Measurements from ENCODE around the gene PTGS1. TPM values are rescaled to one million over a fixed set of nuclear protein-coding genes. Genes with fewer than 3 reads are reported as not detected.

Gene PTGS1
- total RNA-seq, 1 donor from 2014 or later = 0.23 TPM

DNA sequence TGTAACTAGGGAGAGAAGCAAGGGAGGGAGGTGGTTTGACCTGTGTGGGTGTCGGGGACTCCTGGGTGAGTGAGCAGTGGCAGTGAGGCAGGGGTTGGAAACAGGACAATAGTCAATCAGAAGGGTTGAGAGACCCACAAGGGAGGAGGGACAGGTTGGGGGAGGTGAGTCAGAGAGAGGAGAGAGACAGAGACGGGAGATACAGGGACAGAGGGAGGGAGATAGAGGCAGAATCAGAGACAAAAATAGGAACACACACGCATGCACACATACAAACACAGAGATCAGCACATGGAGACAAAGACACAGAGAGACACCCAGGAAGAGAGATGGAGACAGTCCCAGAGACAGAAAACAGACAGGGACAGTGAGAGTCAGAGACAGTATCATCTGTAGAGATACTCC lies 39.3 kb upstream of the PTGS1 start:
- Mint-ChIP-seq H3K4me3 (ENCODE audit: unreplicated experiment) (no peak overlapping the region), H3K9me3 (ENCODE audit: unreplicated experiment) (no peaks in the 10 kb centered on the region), H3K4me1 (ENCODE audit: low read depth, unreplicated experiment) (peaks cover 6% of the 10 kb centered on the region), H3K27me3 (ENCODE audit: low read depth, unreplicated experiment) (peaks cover 15% of the 10 kb centered on the region), H3K27ac (ENCODE audit: unreplicated experiment) (peak overlapping the region; percentile 41), H3K36me3 (ENCODE audit: low read depth, unreplicated experiment) (peaks cover 8% of the 10 kb centered on the region)
- Histone ChIP-seq H3K9me3 (ENCODE audit: insufficient read depth, low read depth, low read length) (no peaks in the 10 kb centered on the region), H3K27me3 (ENCODE audit: insufficient read depth, low read length) (peaks cover 4% of the 10 kb centered on the region), H3K79me2 (ENCODE audit: insufficient read depth, low read length) (no peaks in the 10 kb centered on the region), H3K4me3 (ENCODE audit: insufficient read depth, low read depth, low read length) (no peak overlapping the region), H3K4me2 (ENCODE audit: low read length) (peak overlapping the region; percentile 14), H4K20me1 (ENCODE audit: insufficient read depth, low read length) (no peaks in the 10 kb centered on the region), H2AFZ (ENCODE audit: low read depth, low read length) (no peak overlapping the region), H3K27ac (ENCODE audit: low read depth, low read length) (no peak overlapping the region), H3K4me1 (ENCODE audit: insufficient read depth, low read length) (peaks cover 5% of the 10 kb centered on the region), H3K9ac (ENCODE audit: low read length) (no peak overlapping the region), H3K36me3 (ENCODE audit: insufficient read depth, low read length) (no peaks in the 10 kb centered on the region)
- TF ChIP-seq, protein P1, sequence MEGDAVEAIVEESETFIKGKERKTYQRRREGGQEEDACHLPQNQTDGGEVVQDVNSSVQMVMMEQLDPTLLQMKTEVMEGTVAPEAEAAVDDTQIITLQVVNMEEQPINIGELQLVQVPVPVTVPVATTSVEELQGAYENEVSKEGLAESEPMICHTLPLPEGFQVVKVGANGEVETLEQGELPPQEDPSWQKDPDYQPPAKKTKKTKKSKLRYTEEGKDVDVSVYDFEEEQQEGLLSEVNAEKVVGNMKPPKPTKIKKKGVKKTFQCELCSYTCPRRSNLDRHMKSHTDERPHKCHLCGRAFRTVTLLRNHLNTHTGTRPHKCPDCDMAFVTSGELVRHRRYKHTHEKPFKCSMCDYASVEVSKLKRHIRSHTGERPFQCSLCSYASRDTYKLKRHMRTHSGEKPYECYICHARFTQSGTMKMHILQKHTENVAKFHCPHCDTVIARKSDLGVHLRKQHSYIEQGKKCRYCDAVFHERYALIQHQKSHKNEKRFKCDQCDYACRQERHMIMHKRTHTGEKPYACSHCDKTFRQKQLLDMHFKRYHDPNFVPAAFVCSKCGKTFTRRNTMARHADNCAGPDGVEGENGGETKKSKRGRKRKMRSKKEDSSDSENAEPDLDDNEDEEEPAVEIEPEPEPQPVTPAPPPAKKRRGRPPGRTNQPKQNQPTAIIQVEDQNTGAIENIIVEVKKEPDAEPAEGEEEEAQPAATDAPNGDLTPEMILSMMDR (IDR thresholded peaks at IDR 0.05; ENCODE audit: insufficient read depth, low read depth, low read length) = no peak
- no peak for TF ChIP-seq EZH2 (IDR thresholded peaks at IDR 0.05; ENCODE audit: insufficient read depth, low read length)
- FAIRE-seq = no peak
- no peak for DNase-seq (ENCODE audit: low read depth)

DNA sequence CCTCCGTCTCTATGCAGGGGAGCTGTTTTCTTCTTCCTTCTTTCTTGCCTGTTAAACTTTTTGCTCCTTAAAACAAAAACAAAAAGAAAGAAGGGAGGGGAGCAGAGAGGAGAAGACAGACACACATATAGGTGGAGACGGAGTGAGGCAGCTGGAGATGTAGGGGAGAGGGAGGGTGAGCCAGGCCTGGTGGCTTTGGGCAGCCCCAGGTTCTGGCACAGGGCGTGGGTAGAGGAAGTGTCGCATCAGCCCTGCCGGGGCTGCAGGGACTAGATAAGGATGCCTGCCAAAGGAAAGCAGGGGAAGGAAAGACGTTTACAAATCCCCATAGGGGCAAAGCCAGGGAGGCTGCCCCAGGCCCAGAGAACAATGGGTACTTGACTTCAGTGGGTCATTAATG lies 38.7 kb upstream of the PTGS1 start:
- peaks cover 6% of the 10 kb centered on the region for H3K4me1 Mint-ChIP-seq (ENCODE audit: low read depth, unreplicated experiment)
- H3K27ac Mint-ChIP-seq (ENCODE audit: unreplicated experiment) = no peak overlapping the region
- Histone ChIP-seq H2AFZ (ENCODE audit: low read depth, low read length) (no peak overlapping the region), H3K4me3 (ENCODE audit: insufficient read depth, low read depth, low read length) (no peak overlapping the region), H3K9me3 (ENCODE audit: insufficient read depth, low read depth, low read length) (no peaks in the 10 kb centered on the region), H3K27ac (ENCODE audit: low read depth, low read length) (no peak overlapping the region), H3K27me3 (ENCODE audit: insufficient read depth, low read length) (peaks cover 6% of the 10 kb centered on the region), H3K4me1 (ENCODE audit: insufficient read depth, low read length) (peaks cover 5% of the 10 kb centered on the region), H3K36me3 (ENCODE audit: insufficient read depth, low read length) (no peaks in the 10 kb centered on the region), H3K4me2 (ENCODE audit: low read length) (peak overlapping the region; percentile 14), H3K9ac (ENCODE audit: low read length) (no peak overlapping the region), H3K79me2 (ENCODE audit: insufficient read depth, low read length) (no peaks in the 10 kb centered on the region), H4K20me1 (ENCODE audit: insufficient read depth, low read length) (no peaks in the 10 kb centered on the region)
- no peak for TF ChIP-seq EZH2 (IDR thresholded peaks at IDR 0.05; ENCODE audit: insufficient read depth, low read length)
- TF ChIP-seq, protein P1 (IDR thresholded peaks at IDR 0.05; ENCODE audit: insufficient read depth, low read depth, low read length) = no peak
- peaks cover 4% of the 10 kb centered on the region for H3K36me3 Mint-ChIP-seq (ENCODE audit: low read depth, unreplicated experiment)
- FAIRE-seq (no peak), DNase-seq (ENCODE audit: low read depth) (no peak)
- H3K27me3 Mint-ChIP-seq (ENCODE audit: low read depth, unreplicated experiment) = peaks cover 17% of the 10 kb centered on the region
- no peak overlapping the region for H3K4me3 Mint-ChIP-seq (ENCODE audit: unreplicated experiment)
- no peaks in the 10 kb centered on the region for H3K9me3 Mint-ChIP-seq (ENCODE audit: unreplicated experiment)

DNA sequence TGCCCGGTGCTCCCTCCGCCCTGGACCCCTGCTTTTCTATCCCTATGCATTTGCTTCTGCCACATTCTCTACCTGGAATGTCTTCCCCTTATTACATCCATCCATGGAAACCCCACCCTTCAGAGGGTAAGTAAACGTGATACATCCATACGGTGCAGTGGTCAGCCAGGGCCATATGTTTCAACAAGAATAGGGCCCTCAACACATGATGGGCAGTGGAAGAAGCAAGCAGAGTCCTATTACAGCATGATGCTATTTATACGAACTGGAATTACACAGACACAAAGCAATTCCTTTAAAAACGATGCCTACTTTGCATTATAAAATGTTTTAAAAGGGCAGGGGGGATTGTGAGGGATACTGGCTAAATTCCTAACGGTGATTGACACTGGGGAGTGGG lies 38.2 kb upstream of the PTGS1 start:
- Histone ChIP-seq H3K36me3 (ENCODE audit: insufficient read depth, low read length) (no peaks in the 10 kb centered on the region), H4K20me1 (ENCODE audit: insufficient read depth, low read length) (no peaks in the 10 kb centered on the region), H3K9me3 (ENCODE audit: insufficient read depth, low read depth, low read length) (no peaks in the 10 kb centered on the region), H3K9ac (ENCODE audit: low read length) (no peak overlapping the region), H3K4me1 (ENCODE audit: insufficient read depth, low read length) (peaks cover 5% of the 10 kb centered on the region), H3K27ac (ENCODE audit: low read depth, low read length) (no peak overlapping the region), H3K4me2 (ENCODE audit: low read length) (no peak overlapping the region), H2AFZ (ENCODE audit: low read depth, low read length) (no peak overlapping the region), H3K27me3 (ENCODE audit: insufficient read depth, low read length) (peaks cover 11% of the 10 kb centered on the region), H3K4me3 (ENCODE audit: insufficient read depth, low read depth, low read length) (no peak overlapping the region), H3K79me2 (ENCODE audit: insufficient read depth, low read length) (no peaks in the 10 kb centered on the region)
- DNase-seq (ENCODE audit: low read depth) (no peak), FAIRE-seq (no peak)
- TF ChIP-seq, protein P1 (IDR thresholded peaks at IDR 0.05; ENCODE audit: insufficient read depth, low read depth, low read length) = no peak
- no peak for TF ChIP-seq EZH2 (IDR thresholded peaks at IDR 0.05; ENCODE audit: insufficient read depth, low read length)
- H3K36me3 Mint-ChIP-seq (ENCODE audit: low read depth, unreplicated experiment) = peaks cover 4% of the 10 kb centered on the region
- H3K4me3 Mint-ChIP-seq (ENCODE audit: unreplicated experiment) = no peak overlapping the region
- peaks cover 6% of the 10 kb centered on the region for H3K4me1 Mint-ChIP-seq (ENCODE audit: low read depth, unreplicated experiment)
- no peaks in the 10 kb centered on the region for H3K9me3 Mint-ChIP-seq (ENCODE audit: unreplicated experiment)
- H3K27me3 Mint-ChIP-seq (ENCODE audit: low read depth, unreplicated experiment) = peaks cover 23% of the 10 kb centered on the region
- no peak overlapping the region for H3K27ac Mint-ChIP-seq (ENCODE audit: unreplicated experiment)

All from astrocyte (in vitro differentiated cells and primary cell).